IPS-18a (cell line): ENCODE results near the gene PIGN.

ENCODE experiments used
- H3K27ac ChIP-seq: one replicate; pipeline ENCODE4 v1.5.1; 2013; ENCODE audit warnings: low read length
- H3K27me3 ChIP-seq: one replicate; pipeline ENCODE4 v1.6.1; 2013; ENCODE audit warnings: mild to moderate bottlenecking, low read length; ENCODE audit not compliant: control insufficient read depth, insufficient read depth
- H3K36me3 ChIP-seq: one replicate; pipeline ENCODE4 v1.6.1; 2013; ENCODE audit warnings: low read depth, low read length; ENCODE audit not compliant: control insufficient read depth
- H3K4me1 ChIP-seq: one replicate; pipeline ENCODE4 v1.6.1; 2013; ENCODE audit warnings: low read depth, low read length; ENCODE audit not compliant: control insufficient read depth
- H3K4me3 ChIP-seq: one replicate; pipeline ENCODE4 v1.5.1; 2013; ENCODE audit warnings: low read length
- H3K9ac ChIP-seq: one replicate; pipeline ENCODE4 v1.6.1; 2013; ENCODE audit warnings: mild to moderate bottlenecking, low read length, moderate library complexity
- H3K9me3 ChIP-seq: one replicate; pipeline ENCODE4 v1.6.1; 2013; ENCODE audit warnings: low read depth, low read length; ENCODE audit not compliant: control insufficient read depth

Gene PIGN

GRCh38 chr18:62073461-62074281 lies 113.2 kb downstream of the PIGN start:
- H3K9me3 ChIP-seq, result no peaks in the 10 kb centered on the region
- no peaks in the 10 kb centered on the region for H3K4me1 ChIP-seq
- H3K27me3 ChIP-seq, result no peaks in the 10 kb centered on the region
- H3K36me3 ChIP-seq, result no peaks in the 10 kb centered on the region
- H3K27ac ChIP-seq, result no peak overlapping the region
- no peak overlapping the region for H3K9ac ChIP-seq
- H3K4me3 ChIP-seq, result no peak overlapping the region

- H3K9me3 ChIP-seq, result no peaks in the 10 kb centered on the region
- H3K9ac ChIP-seq, result no peak overlapping the region
- H3K4me1 ChIP-seq, result no peaks in the 10 kb centered on the region
- H3K27ac ChIP-seq, result no peak overlapping the region
- no peak overlapping the region for H3K4me3 ChIP-seq
- H3K27me3 ChIP-seq, result no peaks in the 10 kb centered on the region
- H3K36me3 ChIP-seq, result no peaks in the 10 kb centered on the region
These were observed 114.5 kb downstream of the PIGN start for GRCh38 chr18:62072370-62072769.

GRCh38 chr18:62071071-62071470 lies 115.8 kb downstream of the PIGN start:
- H3K4me3 ChIP-seq, result no peak overlapping the region
- no peaks in the 10 kb centered on the region for H3K9me3 ChIP-seq
- H3K4me1 ChIP-seq, result no peaks in the 10 kb centered on the region
- no peaks in the 10 kb centered on the region for H3K27me3 ChIP-seq
- H3K36me3 ChIP-seq, result no peaks in the 10 kb centered on the region
- no peak overlapping the region for H3K9ac ChIP-seq
- no peak overlapping the region for H3K27ac ChIP-seq

GRCh38 chr18:62070302-62070701 lies 116.6 kb downstream of the PIGN start:
- no peaks in the 10 kb centered on the region for H3K27me3 ChIP-seq
- no peak overlapping the region for H3K4me3 ChIP-seq
- no peaks in the 10 kb centered on the region for H3K9me3 ChIP-seq
- no peaks in the 10 kb centered on the region for H3K36me3 ChIP-seq
- no peak overlapping the region for H3K27ac ChIP-seq
- H3K9ac ChIP-seq, result no peak overlapping the region
- no peaks in the 10 kb centered on the region for H3K4me1 ChIP-seq

GRCh38 chr18:62069556-62069955 lies 117.3 kb downstream of the PIGN start:
- H3K4me3 ChIP-seq, result no peak overlapping the region
- H3K9ac ChIP-seq, result no peak overlapping the region
- H3K36me3 ChIP-seq, result no peaks in the 10 kb centered on the region
- no peaks in the 10 kb centered on the region for H3K9me3 ChIP-seq
- H3K27me3 ChIP-seq, result no peaks in the 10 kb centered on the region
- no peak overlapping the region for H3K27ac ChIP-seq
- H3K4me1 ChIP-seq, result no peaks in the 10 kb centered on the region

- Histone ChIP-seq H3K9ac (no peak overlapping the region), H3K36me3 (no peaks in the 10 kb centered on the region), H3K27ac (no peak overlapping the region), H3K27me3 (no peaks in the 10 kb centered on the region), H3K4me1 (no peaks in the 10 kb centered on the region), H3K9me3 (no peaks in the 10 kb centered on the region), H3K4me3 (no peak overlapping the region)
These were observed 120.6 kb downstream of the PIGN start for GRCh38 chr18:62066102-62066818.

GRCh38 chr18:62064361-62064760 lies 122.5 kb downstream of the PIGN start:
- Histone ChIP-seq H3K27ac (no peak overlapping the region), H3K9ac (no peak overlapping the region), H3K4me1 (no peaks in the 10 kb centered on the region), H3K36me3 (no peaks in the 10 kb centered on the region), H3K4me3 (no peak overlapping the region), H3K27me3 (no peaks in the 10 kb centered on the region), H3K9me3 (no peaks in the 10 kb centered on the region)

- H3K27ac ChIP-seq, result no peak overlapping the region
- H3K9ac ChIP-seq, result no peak overlapping the region
- no peaks in the 10 kb centered on the region for H3K9me3 ChIP-seq
- H3K4me3 ChIP-seq, result no peak overlapping the region
- H3K36me3 ChIP-seq, result no peaks in the 10 kb centered on the region
- H3K27me3 ChIP-seq, result no peaks in the 10 kb centered on the region
- H3K4me1 ChIP-seq, result no peaks in the 10 kb centered on the region
These were observed 124.9 kb downstream of the PIGN start for GRCh38 chr18:62061821-62062478.

GRCh38 chr18:62060820-62061219 lies 126.0 kb downstream of the PIGN start:
- no peaks in the 10 kb centered on the region for H3K4me1 ChIP-seq
- H3K27me3 ChIP-seq, result no peaks in the 10 kb centered on the region
- H3K9ac ChIP-seq, result no peak overlapping the region
- no peak overlapping the region for H3K4me3 ChIP-seq
- H3K27ac ChIP-seq, result no peak overlapping the region
- H3K9me3 ChIP-seq, result no peaks in the 10 kb centered on the region
- no peaks in the 10 kb centered on the region for H3K36me3 ChIP-seq

GRCh38 chr18:62054929-62055498 lies 131.8 kb downstream of the PIGN start:
- Histone ChIP-seq H3K27ac (no peak overlapping the region), H3K9me3 (no peaks in the 10 kb centered on the region), H3K4me1 (no peaks in the 10 kb centered on the region), H3K36me3 (no peaks in the 10 kb centered on the region), H3K4me3 (no peak overlapping the region), H3K9ac (no peak overlapping the region), H3K27me3 (no peaks in the 10 kb centered on the region)

- Histone ChIP-seq H3K27ac (no peak overlapping the region), H3K4me3 (no peak overlapping the region), H3K36me3 (no peaks in the 10 kb centered on the region), H3K4me1 (no peaks in the 10 kb centered on the region), H3K27me3 (no peaks in the 10 kb centered on the region), H3K9ac (no peak overlapping the region), H3K9me3 (no peaks in the 10 kb centered on the region)
These were observed 138.6 kb downstream of the PIGN start for GRCh38 chr18:62048279-62048678.
